NCI-H187 treated with DMSO at 0.1 percent for 48 hours (cell line): Measurements from ENCODE around the gene MTF1.
"Not testable (repeated sequence)": the region's sequence is repeated elsewhere in the genome, so short reads cannot be mapped to it uniquely, and the experiment has no call there.

Experiments used
- DNase-seq: peaks from one replicate; lab custom pipeline; 2025; lab: John Stamatoyannopoulos, UW

MTF1 gene

DNA sequence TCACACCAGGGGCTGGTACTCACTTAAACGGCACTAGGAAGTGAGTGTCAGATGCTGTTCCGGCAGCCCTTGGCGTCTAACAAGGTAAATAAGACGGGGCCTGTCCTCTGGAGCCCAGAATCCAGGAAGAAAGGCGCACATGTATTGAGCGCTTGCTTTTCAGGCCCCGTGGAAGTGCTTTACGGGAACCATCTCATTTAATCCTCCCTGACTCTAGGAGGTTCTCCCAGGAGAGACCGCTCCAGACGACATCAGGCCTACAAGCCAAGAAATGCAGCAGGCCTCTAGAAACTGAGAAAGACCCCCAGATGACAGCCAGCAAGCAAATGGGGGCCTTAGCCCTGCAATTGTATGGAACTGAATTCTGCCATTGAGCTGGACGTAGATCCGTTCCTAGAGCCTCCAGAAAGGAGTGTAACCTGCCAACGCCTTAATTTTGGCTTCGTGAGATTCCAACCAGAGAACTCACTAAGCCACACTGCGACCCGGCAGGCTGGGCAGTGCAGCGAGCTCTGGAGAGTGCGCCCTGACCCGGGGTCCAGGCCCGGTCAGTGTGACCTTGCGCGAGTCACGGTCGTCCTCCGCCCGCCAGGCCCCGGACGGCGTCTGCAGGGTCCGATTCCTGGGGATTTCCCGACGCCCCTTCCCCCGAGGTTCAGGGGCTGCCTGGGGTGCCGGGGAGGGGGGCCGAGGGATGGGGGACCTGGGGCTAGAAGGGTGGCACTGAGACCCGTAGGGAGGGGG is 66.3 kb downstream of the MTF1 start:
- no peak for DNase-seq

DNA sequence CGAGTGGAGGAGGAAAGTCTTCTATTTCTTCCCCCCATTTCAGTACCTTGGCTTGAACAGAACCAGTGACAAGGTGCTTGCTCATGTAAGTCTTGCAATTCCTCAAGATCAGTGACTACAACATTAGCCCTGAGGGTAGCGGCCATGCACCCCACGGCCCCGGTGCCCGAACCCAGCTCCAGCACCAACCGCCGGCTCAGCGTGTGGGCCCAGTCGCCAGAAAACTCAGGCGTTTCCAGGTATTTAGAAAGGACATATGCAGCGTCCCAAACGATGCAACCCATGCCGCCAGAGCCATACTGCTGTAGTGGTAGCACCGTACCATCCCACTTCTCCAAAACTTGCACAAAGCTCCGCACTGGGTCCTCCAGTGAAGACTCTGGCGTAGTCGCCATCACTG is 76.9 kb downstream of the MTF1 start:
- DNase-seq = no peak

DNA sequence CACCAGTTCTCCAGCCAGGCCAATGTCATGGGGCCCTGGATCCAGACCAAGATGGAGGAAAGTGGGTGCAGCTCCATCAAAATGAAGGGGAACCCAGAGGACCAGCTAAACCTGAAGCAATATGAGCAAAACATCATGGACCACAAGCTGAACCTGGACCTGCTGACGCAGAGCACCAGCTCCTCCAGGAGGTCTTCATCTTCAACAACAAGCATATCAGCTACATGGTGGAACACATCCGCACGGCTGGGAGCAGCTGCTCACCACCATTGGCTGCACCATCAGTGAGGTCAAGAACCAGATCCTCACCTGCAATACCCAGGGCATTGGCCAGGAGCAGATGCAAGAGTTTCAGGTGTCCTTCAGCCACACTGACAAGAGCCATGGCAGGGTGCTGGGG is 80.7 kb downstream of the MTF1 start:
- no peak for DNase-seq

DNA sequence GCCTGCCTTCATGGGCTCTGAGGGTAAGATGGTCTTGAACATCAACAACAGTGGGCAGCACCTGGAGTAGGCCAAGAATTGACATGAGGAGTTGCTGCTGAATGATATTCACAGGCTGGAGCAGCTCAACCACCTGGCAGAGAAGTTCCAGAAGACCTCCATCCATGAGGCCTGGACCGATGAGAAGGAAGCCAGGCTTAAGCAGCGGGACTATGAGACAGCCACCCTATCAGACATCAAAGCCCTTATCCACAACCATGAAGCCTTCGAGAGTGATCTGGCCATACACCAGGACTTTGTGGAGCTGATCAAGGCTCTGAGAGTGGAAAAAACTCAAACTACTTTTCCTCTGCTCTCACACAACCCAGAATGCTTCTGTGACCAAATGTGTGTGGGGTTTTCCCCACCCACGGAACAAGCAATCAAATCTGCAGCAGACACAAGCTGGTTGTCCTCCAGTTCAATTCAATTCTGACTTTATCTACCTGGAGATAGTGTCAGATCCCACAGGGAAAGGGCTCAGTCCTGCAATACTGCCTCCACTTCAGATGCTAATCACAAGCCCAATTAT is 82.4 kb downstream of the MTF1 start:
- DNase-seq = no peak

DNA sequence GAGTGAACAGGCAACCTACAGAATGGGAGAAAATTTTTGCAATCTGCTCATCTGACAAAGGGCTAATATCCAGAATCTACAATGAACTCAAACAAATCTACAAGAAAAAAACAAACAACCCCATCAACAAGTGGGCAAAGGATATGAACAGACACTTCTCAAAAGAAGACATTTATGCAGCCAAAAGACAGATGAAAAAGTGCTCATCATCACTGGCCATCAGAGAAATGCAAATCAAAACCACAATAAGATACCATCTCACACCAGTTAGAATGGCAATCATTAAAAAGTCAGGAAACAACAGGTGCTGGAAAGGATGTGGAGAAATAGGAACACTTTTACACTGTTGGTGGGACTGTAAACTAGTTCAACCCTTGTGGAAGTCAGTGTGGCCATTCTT is 88.0 kb downstream of the MTF1 start:
- DNase-seq = not testable (repeated sequence)

DNA sequence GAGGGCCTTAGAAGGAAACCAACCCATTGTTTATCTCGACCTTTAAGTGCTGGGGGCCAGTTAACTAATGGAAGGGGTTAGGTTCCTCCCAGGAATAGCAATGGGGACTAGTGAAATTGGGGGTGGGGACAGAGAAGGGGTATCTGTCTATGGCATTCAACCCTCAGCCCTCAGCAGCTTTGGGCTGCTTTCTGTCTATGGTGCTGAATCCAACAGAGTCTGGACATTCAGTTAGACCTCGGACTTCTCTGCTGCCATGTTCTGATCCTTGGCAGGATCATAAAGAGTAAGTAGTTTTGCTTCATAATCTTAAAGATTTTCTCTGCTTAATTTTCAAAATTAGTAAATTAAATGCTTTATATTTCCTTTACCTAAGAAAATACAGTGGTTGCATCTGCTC is 91.9 kb downstream of the MTF1 start:
- DNase-seq = no peak

DNA sequence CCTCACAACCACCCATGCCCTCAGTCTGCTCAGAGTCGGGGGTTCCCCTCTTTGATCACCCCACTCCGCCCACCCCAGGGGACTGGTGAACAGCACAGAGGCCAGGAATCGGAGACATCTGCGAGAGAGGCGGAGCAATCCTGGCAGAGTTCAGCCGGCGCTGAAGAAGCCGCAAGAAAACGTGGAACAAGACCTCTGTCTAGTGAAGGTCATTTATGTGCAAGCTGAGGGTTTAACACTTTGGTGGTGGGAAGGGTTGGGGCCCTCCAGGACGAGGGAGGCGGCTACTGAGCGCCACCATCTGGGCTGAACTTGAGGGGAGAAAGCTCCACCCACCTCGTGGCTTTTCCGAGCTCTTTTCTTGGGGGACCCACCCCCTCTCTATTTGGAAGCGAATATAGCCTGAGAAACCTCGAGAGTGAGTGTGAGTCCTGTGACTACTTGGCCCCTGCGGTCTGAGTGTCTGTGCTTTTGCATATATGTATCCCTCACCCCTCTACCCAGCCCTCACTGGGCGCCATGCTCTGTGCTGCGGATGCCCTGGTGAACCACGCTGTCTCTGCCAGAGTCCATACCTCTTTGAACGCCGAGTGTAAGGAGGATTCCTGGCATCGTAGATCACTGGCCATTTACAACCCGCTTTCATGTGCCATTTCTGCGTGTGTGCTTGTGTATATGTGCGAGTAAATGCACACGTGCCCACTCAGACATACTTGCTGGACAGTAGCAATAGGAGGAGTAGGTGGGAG is 93.3 kb downstream of the MTF1 start:
- DNase-seq = no peak

DNA sequence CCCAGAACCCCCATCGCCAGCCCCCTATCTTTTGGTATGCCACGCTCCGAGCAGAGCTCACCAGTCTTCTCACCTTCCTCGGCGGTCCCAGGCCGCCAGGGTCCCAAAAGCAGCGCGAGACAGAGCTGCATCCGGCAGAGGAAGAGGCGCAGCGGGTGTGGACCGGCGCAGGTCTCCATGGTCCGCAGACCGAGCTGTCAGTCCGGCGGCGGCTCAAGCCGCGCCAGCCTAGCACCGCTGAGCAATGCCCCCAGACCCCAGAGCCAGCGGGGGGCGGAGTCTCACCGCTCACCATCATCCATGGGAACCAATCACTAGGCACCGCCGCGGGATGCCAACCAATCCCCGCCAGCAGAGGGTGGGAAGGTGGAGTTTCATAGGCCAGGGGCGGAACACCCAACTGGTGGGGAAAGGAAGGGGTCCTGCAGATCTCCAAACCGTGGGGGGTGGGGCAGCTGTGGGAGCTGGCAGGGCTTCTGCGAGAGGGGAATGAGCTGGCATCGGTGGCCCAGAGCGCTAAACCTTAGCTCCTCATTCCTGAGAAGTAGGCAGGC is 94.4 kb downstream of the MTF1 start, which contains the start of gene EPHA10:
EPHA10 (minus strand) TSS at position 233 of the 554 bp plus-strand sequence; CDS start at position 179, 54 bp downstream.
- DNase-seq = peak; percentile 9

DNA sequence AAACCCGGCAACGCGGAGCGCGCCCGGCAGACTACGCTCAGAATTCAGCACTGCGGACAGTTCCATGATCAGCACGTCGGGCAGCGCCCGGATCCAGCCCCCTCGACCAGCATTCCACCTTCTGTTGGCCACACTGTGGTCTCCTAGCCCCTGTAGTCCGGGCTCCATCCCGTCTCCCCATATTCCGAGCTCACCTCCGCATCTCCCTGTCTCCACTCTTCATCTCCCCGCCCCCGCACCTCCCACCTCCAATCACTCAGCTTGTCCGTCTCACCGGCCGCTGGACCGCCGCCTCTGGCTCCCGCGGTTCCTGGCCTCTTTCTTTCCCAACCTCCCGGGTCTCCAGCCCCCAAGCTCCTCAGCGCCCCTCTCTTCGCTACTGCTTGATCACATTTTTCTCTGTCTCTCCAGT is 95.0 kb downstream of the MTF1 start:
- no peak for DNase-seq

DNA sequence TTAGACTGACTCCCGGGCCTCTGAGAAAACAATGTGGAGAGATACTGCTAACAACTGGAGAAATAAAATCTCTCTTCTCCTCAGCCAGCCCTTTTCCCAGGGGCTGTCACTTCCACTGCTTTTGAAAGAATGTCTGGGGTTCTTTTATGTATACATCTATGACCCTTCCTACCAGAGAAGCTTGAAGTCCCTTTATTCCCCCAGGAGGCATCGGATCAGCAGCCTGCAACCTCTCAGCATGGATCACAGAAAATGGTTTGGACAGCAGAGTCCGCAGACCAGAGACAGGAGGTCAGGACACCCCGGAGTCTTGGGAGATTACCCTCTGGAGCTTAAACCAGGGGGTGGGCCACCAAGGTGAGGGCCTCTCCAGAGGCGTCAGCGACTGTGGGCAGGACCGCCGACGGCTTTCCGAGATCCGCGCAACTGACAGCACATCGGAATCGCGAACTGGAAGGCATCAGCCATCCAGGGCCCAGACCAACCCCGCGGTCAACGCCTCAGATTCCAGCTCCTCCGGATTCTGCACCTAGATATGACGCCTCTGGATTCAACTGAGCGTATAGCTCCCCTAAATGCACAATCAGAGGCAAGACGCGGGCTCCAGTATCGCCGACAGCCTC is 95.5 kb downstream of the MTF1 start:
- DNase-seq = no peak

DNA sequence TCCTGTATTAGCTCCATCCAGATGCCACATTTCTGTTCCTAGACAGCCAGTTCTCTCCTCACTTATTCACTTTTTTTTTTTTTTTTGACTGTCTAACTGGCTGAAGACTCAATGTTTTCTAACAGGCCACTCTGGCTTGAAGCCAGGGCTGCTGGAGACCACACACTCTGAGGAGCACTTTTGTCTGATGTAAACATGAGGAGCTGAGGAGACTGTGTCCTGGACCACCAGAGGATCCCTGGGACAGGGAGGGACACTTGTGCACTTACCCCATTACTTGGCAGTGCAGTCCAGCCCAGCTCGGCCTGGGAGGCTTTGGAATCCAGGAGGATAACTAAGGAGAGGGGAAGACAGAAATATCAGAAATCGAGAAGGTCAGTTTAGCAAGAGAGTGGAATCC is 96.9 kb downstream of the MTF1 start:
- no peak for DNase-seq

DNA sequence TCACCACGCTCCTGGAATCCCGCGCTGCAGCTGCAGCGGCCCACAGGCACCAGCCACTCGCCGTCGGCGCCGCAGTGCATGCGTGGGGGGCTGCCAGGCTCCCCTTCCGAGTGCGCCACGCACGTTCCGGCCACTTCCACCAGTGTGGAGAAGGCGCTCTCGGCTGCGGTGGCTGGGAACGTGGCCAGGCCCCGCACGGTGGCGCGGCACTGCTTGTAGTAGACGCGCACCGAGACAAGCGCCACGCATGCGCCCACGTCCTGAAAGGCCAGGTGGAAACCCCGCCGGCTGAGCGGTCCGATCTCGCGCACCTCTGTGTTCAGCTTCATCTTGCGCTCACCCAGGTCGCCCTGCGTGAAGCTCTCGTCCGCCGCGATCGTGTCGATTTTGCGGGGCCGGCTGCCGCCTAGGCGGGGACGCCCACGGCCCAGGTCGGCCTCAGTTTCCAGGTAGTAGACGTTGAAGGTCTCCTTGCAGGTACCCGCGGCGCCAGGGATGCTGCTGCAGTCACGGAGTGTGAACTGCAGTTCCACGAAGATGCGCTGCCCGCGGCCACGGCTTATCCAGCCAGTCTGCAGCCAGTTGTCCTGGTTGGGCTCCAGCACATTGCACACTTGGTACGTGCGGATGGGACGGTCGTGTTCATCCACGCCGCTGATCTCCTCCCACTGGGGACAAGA is 97.8 kb downstream of the MTF1 start:
- DNase-seq = no peak
